WTC11 (cell line): ENCODE data around the gene CASP4.

Experiments
- ATF3 ChIP-seq: sonication (generic); formaldehyde crosslinking; conservative IDR thresholded peaks from 2 replicates; pipeline ENCODE4 v1.8.1; 2022; ENCODE audit warnings: mild to moderate bottlenecking, missing genetic modification reagents
- CBFB ChIP-seq: sonication (generic); formaldehyde crosslinking; IDR thresholded peaks from 2 replicates; pipeline ENCODE4 v1.8.1; 2022; ENCODE audit warnings: mild to moderate bottlenecking, low read depth, missing genetic modification reagents
- GABPB1 ChIP-seq: sonication (generic); formaldehyde crosslinking; IDR thresholded peaks from 2 replicates; pipeline ENCODE4 v1.8.1; 2023; ENCODE audit warnings: mild to moderate bottlenecking, missing genetic modification reagents
- MAX ChIP-seq: sonication (generic); formaldehyde crosslinking; IDR thresholded peaks from 2 replicates; pipeline ENCODE4 v1.8.0; 2022; ENCODE audit warnings: mild to moderate bottlenecking, missing genetic modification reagents
- PRDM15 ChIP-seq: sonication (generic); formaldehyde crosslinking; IDR thresholded peaks from 2 replicates; pipeline ENCODE4 v1.8.0; 2022; ENCODE audit warnings: missing genetic modification reagents
- SMAD3 ChIP-seq: sonication (generic); formaldehyde crosslinking; IDR thresholded peaks from 2 replicates; pipeline ENCODE4 v1.8.0; 2022; ENCODE audit warnings: missing genetic modification reagents, mild to moderate bottlenecking, borderline replicate concordance
- ZNF219 ChIP-seq: sonication (generic); formaldehyde crosslinking; IDR thresholded peaks from 2 replicates; pipeline ENCODE4 v1.8.0; 2023; ENCODE audit warnings: missing genetic modification reagents, mild to moderate bottlenecking, borderline replicate concordance
- TF ChIP-seq, protein P1 (sequence below): fragments of 200-600 bp; IDR thresholded peaks from 2 replicates; pipeline ENCODE4 v1.8.0; 2022; ENCODE audit warnings: antibody characterized with exemption
- TF ChIP-seq, protein P2 (sequence below): sonication (generic); formaldehyde crosslinking; IDR thresholded peaks from 2 replicates; pipeline ENCODE4 v1.8.0; 2023; ENCODE audit warnings: missing genetic modification reagents
- TF ChIP-seq, protein P3 (sequence below): sonication (generic); formaldehyde crosslinking; IDR thresholded peaks from 2 replicates; pipeline ENCODE4 v1.8.1; 2022; ENCODE audit warnings: mild to moderate bottlenecking, missing genetic modification reagents, moderate library complexity, borderline replicate concordance
- TF ChIP-seq, protein P4 (sequence below): sonication (generic); formaldehyde crosslinking; IDR thresholded peaks from 2 replicates; pipeline ENCODE4 v1.8.1; 2022; ENCODE audit warnings: low read depth, missing genetic modification reagents, borderline replicate concordance

DNA sequence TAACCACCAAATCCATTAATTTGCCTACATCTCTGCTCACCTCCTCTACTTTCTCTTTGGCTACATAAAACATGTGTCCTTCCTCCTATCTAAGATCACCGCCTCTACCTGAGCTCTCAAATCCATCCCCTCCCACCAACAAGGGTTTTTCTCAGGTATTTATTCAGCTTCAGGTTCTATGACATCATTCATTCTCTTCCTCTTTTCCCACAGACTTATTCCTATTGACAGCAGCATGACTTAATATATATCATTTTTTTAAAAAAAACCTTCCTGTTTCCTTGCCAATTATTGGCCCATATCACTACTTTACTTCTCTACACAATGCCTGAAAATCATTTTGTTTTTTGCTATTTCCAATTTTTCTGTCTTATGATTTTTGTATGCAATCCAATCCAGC lies 74.5 kb downstream of the CASP4 start:
- TF ChIP-seq, protein P1, sequence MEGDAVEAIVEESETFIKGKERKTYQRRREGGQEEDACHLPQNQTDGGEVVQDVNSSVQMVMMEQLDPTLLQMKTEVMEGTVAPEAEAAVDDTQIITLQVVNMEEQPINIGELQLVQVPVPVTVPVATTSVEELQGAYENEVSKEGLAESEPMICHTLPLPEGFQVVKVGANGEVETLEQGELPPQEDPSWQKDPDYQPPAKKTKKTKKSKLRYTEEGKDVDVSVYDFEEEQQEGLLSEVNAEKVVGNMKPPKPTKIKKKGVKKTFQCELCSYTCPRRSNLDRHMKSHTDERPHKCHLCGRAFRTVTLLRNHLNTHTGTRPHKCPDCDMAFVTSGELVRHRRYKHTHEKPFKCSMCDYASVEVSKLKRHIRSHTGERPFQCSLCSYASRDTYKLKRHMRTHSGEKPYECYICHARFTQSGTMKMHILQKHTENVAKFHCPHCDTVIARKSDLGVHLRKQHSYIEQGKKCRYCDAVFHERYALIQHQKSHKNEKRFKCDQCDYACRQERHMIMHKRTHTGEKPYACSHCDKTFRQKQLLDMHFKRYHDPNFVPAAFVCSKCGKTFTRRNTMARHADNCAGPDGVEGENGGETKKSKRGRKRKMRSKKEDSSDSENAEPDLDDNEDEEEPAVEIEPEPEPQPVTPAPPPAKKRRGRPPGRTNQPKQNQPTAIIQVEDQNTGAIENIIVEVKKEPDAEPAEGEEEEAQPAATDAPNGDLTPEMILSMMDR = no peak
- TF ChIP-seq, protein P2, sequence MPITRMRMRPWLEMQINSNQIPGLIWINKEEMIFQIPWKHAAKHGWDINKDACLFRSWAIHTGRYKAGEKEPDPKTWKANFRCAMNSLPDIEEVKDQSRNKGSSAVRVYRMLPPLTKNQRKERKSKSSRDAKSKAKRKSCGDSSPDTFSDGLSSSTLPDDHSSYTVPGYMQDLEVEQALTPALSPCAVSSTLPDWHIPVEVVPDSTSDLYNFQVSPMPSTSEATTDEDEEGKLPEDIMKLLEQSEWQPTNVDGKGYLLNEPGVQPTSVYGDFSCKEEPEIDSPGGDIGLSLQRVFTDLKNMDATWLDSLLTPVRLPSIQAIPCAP (CRISPR knock-in tag) = no peak
- TF ChIP-seq GABPB1 (CRISPR knock-in tag) (no peak), PRDM15 (no peak), SMAD3 (CRISPR knock-in tag) (no peak), ZNF219 (no peak), CBFB (CRISPR knock-in tag) (no peak), MAX (no peak), ATF3 (CRISPR knock-in tag) (no peak)
- TF ChIP-seq, protein P3, sequence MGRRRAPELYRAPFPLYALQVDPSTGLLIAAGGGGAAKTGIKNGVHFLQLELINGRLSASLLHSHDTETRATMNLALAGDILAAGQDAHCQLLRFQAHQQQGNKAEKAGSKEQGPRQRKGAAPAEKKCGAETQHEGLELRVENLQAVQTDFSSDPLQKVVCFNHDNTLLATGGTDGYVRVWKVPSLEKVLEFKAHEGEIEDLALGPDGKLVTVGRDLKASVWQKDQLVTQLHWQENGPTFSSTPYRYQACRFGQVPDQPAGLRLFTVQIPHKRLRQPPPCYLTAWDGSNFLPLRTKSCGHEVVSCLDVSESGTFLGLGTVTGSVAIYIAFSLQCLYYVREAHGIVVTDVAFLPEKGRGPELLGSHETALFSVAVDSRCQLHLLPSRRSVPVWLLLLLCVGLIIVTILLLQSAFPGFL = no peak
- TF ChIP-seq, protein P4, sequence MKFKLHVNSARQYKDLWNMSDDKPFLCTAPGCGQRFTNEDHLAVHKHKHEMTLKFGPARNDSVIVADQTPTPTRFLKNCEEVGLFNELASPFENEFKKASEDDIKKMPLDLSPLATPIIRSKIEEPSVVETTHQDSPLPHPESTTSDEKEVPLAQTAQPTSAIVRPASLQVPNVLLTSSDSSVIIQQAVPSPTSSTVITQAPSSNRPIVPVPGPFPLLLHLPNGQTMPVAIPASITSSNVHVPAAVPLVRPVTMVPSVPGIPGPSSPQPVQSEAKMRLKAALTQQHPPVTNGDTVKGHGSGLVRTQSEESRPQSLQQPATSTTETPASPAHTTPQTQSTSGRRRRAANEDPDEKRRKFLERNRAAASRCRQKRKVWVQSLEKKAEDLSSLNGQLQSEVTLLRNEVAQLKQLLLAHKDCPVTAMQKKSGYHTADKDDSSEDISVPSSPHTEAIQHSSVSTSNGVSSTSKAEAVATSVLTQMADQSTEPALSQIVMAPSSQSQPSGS (CRISPR knock-in tag) = no peak
